ENCODE measurements around the gene SH3GL2. TPM values are rescaled to one million over a fixed set of nuclear protein-coding genes. Genes with fewer than 3 reads are reported as not detected.
"Not testable (repeated sequence)": the region's sequence is repeated elsewhere in the genome, so short reads cannot be mapped to it uniquely, and the experiment has no call there.

The SH3GL2 gene
- polyA plus RNA-seq, 1 donor, result 5.3 TPM

DNA sequence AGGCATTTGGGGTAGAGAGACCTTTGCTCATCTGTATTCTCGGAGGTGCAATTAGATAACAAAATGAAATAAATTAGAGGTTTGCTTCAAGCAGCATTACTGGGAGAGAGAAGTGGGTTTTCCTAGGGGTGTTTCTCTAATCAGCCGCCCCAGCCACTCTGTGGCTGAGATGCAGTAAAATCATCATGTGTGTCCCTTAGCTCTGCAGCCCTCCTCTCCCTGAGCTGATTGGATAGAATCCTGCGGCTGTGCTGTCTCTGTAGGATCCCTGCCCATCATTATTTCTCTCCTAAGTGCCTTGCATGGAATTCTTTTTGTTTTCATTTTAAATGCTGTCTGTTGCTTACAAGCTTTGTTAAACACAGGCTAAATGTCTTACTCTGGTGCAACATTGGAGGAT lies 171.4 kb downstream of the SH3GL2 start:
- DNase-seq, result no peak

DNA sequence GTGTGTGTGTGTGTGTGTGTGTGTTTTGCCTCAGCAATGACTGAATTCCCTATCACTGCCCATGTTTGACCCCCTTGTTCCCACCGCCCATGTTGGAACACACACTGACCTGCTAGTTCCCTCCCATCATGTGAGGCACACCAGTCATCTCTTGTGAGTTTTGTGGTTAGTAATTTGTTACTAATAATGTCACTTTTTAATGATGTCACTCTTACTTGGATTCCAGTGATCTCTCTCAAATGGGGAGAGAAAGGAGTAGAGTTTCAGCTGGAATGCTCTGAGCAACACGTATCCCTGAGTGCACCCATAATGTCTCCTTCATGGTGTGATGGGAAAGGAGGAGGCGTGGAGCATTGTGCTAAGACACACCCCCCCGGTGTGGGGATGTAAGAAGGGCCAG lies 172.6 kb downstream of the SH3GL2 start:
- DNase-seq, result no peak

DNA sequence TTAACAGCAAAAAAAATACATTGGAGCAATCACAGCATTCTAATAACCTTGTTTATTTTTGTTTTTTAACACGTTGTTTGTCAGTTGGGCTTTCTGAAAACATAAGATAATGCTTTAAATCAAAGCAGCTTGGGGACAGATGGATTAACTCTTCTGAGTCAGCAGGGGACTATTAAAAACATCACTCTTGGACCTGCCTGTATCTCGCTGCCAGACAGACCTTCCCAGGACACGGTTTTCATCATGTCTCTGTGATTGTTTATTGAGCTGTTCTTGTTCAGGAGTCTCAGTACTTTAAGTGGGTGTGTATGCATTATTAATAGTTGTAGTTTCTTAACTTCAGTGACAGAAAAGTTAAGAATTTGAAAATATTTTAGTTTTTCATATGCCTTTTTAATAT lies 173.2 kb downstream of the SH3GL2 start:
- no peak for DNase-seq

DNA sequence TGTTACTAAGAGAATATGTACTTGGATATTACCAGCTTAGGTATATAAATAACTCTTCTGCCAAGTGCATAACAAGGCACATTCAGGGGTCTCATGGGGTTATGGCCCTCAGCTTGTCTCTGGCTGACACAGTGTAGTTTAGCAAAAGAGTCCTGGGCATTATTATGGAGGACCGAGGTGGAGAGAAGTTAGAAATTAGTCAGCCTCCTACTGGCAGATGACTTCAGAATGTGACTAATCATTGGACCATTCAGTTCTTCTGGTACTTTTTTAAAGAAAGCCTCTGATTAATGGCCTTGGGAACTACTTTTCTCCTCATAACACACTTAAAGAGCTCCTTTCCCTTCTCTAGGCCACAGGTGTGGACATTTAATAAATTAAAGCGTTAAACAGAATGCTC lies 178.9 kb downstream of the SH3GL2 start:
- DNase-seq, result no peak

DNA sequence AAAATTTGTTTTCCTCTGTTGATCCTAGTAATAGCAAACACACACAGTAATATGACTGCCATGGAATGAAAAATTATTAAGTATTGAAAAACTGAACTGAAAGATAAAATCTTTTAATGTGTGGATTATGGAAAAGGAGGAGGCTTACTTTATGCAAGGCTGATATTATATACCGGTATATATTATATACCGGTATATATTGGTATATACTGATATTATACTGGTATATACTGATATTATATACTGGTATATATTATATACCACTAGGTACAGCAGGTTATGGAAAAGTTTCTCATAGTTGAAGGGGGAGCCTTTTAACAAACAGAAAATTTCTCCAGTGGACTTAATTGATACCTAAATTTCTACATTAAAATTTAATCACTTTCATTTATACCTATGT lies 181.4 kb downstream of the SH3GL2 start:
- DNase-seq, result no peak

DNA sequence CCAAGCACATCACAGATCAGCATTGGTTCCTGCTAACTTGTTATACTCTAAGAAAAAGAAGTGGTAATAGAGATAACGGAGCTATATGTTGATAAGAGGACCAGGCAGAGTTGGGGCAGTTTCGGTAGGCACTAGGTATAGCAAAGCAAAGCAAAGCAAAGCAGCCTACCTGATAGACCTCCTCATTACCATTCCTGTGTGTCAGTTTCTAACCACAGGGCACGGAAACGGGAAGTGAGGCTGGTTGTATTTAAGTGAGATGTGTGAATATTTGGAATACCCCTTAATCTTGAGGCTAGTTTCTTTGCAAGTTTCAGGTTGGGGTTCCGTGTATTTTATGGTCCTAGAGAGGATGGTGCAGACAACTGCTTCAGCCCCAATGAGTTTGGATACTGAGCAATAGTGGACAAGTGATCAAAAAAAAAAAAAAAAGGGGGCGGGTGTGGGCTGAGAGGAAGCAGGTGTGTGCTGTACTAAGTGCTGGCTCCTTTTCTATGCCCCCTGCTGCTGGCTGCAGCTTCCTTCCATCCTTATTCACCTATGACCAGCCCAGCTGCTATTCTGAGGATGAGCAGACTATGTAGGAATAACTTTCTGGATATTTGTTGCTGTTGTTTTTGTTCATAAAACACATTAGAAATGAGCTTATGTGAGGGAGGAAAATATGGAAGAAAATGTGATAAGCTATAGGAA lies 183.3 kb downstream of the SH3GL2 start:
- DNase-seq, result no peak

DNA sequence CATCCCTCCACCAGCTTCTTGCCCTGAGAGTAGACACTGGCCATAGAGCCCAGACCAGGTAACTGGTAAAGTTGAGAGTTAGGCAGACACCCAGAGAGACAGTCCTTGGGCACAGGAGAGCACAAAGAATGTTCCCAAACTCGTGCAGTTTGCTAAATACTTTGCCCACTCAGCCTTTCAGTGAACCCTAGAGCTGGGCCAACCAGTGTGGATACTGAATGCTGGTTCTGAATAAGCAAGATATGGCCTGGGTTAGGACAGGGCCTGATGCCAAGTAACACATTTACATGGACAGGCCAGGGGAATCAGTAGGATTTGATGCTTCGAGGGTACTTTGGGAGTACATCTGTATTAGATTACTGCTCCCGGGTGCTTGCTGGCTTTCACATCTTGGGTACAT lies 185.4 kb downstream of the SH3GL2 start:
- no peak for DNase-seq

DNA sequence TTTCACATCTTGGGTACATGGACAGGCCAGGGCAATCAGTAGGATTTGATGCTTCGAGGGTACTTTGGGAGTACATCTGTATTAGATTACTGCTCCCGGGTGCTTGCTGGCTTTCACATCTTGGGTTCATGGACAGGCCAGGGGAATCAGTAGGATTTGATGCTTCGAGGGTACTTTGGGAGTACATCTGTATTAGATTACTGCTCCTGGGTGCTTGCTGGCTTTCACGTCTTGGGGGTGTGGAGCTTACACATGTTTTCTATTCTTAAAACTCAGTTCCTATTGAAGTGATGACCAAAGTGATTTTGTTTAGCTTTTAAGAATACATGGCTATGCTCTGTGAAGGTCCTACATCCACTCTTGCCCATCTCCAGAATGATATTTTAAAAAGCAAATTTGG lies 186.3 kb downstream of the SH3GL2 start:
- not testable (repeated sequence) for DNase-seq

DNA sequence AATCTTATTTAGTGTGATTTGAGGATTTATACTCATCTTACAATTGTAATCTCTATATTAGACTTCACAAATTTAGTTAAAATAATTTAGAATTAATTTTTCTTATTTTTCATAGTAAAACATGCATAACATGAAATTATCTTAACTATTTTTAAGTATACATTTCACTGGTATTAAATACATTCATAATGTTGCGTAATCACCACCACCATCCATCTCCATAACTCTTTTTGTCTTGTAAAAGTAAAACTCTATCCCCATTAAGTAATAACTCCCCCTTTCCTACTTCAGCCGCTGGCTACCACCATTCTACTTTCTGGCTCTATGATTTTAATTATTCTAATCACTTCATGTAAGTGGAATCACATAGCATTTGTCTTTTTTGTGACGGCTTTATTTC lies 193.4 kb downstream of the SH3GL2 start:
- no peak for DNase-seq

DNA sequence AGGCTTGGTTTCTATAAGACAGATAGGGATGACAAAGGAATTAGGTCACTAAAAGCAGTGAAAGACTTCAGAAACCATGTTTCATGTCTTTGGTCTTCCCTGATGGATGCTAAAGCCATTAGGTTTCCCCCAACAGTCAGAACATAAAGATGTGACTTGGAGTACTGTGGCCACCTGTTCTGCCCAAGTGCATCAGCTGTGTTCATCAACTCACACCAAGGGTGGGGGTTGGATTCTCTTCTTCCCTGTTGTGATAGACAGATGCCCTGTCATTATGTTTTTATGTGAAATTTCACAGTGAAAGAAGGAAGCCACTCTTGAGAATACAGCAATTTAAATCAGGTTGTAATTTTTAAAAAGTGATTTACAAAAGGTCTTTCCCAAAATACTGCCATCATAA lies 196.8 kb downstream of the SH3GL2 start:
- no peak for DNase-seq

DNA sequence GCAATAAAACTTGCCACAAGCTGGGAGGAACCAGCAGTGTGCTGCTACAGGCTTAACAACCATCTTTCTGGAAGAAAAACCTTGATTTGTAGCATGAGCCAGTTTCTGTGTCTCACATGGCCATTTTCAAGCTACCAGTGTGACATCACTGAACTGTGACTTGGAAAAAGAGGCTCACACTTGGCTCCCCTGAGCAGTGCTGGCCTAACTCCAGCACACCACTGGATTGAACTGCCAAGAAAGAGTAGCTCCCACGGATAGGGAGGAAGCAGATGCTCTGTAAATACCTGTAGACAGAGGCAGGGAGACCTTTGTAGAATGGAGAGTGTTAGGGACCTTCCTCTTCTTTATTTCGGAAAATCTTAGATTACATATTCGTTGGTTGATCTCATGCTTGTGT lies 197.9 kb downstream of the SH3GL2 start:
- DNase-seq, result no peak

DNA sequence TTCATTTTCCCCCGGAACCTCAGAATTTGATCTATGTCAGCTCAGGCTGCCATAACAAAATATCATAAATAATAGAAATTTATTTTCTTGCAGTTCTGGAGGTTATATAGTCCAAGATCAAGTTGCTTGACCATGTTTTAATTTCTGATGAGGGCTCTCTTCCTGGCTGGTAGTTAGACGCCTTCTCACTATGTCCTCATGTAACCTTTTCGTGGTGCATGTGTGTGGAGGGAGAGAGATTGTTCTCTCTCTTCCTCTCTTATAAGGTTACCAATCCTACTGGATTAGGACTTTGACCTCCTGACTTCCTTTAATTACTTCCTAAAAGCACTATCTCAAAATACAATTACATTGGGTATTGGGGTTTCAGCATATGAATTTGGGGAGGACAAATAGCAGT lies 198.6 kb downstream of the SH3GL2 start:
- no peak for DNase-seq

DNA sequence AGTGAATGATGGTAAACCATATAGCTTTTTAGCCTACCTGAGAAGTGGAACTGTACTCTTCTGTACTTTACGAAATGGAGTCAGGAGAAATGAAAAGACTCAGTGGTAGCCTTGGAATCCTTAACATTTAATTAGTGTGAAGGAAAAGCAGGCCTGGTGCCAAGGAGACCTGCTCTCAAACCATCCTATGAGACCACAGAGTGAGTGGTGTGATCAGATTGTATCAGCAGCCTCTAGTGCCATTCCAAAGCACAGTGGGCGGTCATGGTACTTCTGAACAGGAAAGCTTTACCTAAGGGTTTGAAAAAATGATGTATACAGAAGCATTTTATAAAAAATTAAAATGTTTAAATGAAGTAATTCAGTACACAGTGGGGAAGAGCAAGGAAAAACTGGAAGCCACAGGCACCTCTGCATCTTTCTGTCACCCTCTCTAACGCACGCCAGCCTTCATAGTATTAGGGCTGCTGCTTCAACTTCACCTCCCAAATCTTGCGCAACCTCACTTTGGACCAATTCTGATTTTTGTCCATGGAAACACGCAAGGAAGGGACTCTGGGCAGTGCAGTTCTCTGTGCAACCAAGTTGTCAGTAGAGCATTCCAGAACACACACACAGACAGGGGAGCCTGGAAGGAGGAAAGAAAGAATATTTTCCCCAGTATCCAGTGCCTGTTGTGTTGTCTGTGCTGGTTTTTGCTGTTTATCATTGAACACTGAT lies 203.7 kb downstream of the SH3GL2 start:
- DNase-seq, result no peak

DNA sequence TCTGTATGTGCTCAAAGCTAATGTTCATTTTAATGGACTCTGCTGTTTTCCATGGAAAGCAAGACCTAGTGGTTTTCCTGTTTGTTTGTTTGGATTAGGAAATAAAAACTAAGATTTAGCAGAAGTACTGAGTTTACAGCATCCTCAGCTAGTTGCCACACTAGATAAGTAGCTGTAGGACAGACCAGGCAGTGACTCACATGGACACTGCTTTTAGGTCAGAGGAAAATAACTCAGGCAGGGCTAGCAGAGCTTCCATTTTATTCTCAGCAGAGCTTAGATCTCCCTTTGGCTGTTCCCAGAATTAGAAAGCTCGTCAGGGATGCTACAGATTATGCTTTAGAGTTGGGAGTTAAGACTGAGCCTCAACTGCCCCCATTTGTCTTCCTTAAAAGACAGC lies 204.4 kb downstream of the SH3GL2 start:
- no peak for DNase-seq

DNA sequence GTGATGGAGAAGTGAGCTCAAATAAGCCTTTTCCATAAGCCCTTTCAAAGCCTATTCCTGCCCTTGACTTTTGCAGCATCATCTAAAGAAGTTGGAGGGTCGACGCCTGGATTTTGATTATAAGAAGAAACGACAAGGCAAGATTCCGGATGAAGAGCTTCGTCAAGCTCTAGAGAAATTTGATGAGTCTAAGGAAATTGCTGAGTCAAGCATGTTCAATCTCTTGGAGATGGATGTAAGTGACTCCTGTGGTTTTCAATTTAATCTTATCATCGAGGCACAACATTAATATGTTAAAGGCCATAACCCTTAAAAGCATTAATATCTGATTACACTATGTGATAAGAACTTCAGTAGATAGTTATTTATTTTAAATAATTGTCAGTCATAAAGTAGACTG lies 210.4 kb downstream of the SH3GL2 start:
- DNase-seq, result no peak

DNA sequence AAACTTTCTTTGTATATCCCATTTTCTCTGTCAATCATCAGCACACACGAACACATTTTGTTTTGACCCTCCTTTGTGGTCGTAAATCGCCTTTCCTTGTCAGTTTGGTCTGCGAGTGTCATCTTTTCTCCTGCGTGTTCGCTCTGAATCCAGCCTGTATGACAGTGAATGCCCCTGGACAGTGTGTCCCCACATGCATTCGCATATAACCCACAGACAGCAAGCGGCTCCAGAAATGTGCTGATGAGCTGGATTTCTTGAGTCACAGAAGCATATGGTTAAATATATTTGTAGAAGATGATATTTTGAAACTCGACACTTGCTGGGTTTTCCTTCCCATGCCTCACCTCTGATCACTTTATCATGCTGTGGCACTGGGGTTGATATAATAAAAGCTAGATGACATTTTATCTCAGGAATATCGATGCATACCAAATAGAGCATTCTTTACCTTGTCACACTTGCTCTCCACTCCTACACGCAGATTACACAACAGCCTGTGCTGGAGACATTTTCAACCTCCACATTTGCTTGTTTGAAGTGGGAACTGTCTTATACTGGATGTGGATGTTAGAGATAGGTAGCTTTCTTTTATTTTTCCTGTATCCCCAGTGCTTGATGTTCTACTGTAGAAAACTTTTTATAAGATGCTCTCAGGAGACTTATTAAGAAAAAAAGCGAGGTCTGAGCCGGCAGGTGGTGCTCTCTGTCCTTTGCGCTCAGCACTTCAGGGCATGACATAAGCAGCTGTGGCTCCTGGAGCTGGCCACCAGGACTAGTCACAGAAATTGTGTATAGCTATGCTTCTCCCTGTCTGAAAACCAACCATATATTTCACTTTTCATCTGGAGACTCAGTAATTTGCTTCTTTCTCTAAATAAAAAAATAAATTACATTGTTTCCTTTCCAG lies 215.1 kb downstream of the SH3GL2 start:
- DNase-seq, result no peak

DNA sequence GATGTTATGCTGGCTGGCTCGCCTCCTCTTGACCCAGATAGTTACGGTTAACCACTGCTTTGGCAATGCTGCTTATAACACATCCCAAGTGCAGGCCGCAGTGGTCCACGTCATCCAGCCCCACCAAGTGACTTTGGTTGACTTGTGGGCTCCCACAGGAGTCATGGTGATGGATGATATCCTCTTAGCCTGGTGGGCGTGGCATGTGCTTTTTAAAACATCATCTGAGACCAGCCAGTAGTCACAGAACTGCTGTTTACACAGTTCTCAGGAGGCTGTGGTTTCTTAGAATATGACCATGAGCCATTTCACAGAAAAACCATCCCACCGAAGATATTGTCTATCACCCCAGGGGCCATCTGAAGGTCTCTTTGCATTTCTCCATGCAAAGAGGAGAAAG lies 216.9 kb downstream of the SH3GL2 start:
- DNase-seq, result no peak

DNA sequence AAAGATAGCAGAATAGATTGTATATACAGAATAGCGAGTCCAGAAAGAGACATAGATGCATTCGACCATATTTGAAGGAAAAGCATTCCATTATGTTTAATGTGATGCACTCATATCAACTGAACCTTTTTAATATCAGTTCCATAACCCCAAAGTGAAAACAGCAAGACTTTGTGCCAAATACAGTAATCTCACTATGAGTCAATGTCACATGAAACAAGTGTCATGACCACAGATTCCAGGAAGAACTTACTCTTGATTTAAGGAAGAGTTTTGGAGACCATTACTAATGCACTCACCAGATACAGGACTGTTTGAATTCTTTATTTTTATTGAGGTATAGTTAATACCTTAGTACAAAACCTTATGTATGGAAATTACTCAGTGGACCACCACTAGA lies 220.5 kb downstream of the SH3GL2 start:
- no peak for DNase-seq

DNA sequence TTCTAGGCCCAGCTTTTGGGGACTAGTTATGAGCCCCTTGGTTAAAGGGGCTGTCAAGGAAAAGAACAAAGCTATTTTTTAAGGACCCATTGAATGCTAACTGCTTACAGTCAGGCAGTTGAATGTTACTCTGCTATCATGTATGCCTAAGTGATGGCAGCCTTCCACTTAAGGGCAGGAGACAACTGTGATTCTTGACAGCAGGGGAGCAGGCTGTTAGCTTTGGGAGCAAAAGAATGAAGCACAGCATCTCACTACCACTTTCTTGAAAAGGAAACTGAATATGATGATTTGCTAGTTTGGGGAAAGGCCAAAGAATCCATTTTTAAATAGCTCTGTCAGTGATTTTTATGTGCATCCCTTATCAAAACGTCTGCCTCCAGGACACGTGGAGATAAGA lies 221.6 kb downstream of the SH3GL2 start:
- DNase-seq, result no peak

DNA sequence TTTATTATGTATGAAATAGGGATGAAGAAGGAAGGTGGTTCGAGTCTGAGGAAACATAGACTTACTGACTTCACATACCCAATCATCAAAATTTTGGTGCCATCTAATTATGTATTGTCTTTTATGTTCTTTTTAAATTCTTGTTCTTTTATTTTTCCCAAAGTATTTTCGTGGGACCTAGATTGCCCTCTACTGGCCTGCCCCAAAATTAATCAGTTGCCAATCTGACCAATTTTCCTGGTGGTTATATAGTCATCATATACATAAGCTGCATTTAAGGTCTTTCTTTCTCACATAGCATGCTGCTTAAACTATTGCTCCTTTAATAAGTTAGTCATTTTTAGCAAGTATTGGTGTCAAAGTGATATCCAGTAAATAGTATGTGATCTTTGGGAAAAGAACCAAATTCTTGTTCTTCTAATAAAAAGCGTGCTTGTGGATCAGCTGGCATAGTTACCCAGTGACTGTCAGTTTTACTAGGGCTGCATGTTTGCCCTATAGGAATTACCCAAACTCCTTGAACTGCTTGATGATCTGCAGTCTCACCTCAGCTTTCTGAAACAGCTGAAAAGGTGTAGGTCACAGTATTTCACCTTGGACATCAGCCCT lies 223.5 kb downstream of the SH3GL2 start:
- DNase-seq, result no peak

DNA sequence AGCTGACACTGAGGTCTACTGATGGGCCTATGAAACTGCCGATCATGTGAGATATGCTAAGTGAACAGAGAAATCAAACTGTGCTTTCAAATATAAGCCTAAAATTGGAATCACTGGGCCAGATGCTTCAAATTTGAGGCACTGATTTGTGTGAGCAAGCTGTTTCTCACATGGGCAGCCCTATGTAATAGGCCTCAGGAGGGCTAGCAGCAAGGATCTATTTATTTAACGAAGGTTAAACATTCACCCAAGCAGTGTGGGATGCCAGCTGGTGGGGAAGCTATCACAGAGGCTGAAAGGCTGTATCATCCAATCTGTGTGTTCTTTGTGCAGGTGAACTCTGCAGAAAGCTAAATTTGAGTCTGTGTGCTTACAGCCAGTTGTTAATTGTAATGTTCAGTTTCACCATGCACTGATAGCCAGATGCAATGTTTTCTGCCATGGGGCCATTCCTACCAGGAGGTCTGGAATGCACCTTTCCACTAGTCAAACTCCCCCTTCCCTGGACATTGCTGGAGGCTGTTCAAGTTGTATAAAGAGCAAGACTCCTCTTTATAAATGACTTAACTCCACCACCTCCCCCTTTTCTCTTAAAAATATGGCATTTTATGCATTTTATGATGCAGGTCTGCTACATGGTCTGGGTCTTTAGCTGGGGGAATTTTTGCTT lies 228.9 kb downstream of the SH3GL2 start:
- DNase-seq, result no peak

DNA sequence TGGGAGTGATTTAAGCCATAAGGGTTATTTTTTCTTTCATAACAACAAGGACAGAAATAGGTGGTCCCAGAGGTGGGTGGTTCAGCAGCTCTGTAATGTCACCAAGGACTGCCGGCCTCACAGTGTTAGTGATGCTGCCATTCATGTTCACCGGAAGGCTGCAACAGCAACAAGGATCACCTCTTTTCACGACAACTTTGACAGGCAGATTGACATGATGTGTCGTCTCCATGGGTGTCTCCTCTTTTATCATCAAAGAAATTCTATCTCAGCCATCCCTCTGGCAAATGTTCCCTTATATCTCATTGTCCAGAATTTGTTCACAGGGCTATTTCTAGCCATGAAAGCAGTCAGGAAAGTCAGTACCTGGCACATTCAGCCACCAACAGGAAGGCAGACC lies 231.5 kb downstream of the SH3GL2 start:
- no peak for DNase-seq
